ENCODE results near the gene RNF123. TPM values are rescaled to one million over a fixed set of nuclear protein-coding genes. Genes with fewer than 3 reads are reported as not detected.

RNF123 gene
- total RNA-seq, 1 experiment from 2014 or later = 31.2 TPM

Other genes with a start within 250 kb of the RNF123 start
- 80.4 and 87.4 TPM in 2 replicates for gene DAG1, start 219.3 kb upstream of the RNF123 start, total RNA-seq (2014; rRNA removed; shearing (Covaris generic))
- 0.52 and 1.1 TPM in 2 replicates for gene BSN, start 135.1 kb upstream of the RNF123 start, total RNA-seq (2014; rRNA removed; shearing (Covaris generic))
- 236 and 260 TPM in 2 replicates for gene APEH, start 15.2 kb upstream of the RNF123 start, total RNA-seq (2014; rRNA removed; shearing (Covaris generic))
- gene MST1, start 83 bp upstream of the RNF123 start, total RNA-seq (2014; rRNA removed; shearing (Covaris generic)) = 10.8 and 11.0 TPM in 2 replicates
- 5.7 and 5.8 TPM in 2 replicates for gene AMIGO3, start 30.1 kb downstream of the RNF123 start, total RNA-seq (2014; rRNA removed; shearing (Covaris generic))
- gene GMPPB, start 34.4 kb downstream of the RNF123 start, total RNA-seq (2014; rRNA removed; shearing (Covaris generic)) = 24.6 and 43.5 TPM in 2 replicates
- 34.7 and 38.2 TPM in 2 replicates for gene IP6K1, start 97.0 kb downstream of the RNF123 start, total RNA-seq (2014; rRNA removed; shearing (Covaris generic))
- not detected in 2 replicates for gene CDHR4, start 110.3 kb downstream of the RNF123 start, total RNA-seq (2014; rRNA removed; shearing (Covaris generic))
- 2.3 and 6.5 TPM in 2 replicates for gene INKA1, start 113.7 kb downstream of the RNF123 start, total RNA-seq (2014; rRNA removed; shearing (Covaris generic))
- 0.07 and 0.55 TPM in 2 replicates for gene UBA7, start 124.4 kb downstream of the RNF123 start, total RNA-seq (2014; rRNA removed; shearing (Covaris generic))
- gene TRAIP, start 167.0 kb downstream of the RNF123 start, total RNA-seq (2014; rRNA removed; shearing (Covaris generic)) = 16.1 and 24.9 TPM in 2 replicates
- gene CAMKV, start 180.3 kb downstream of the RNF123 start, total RNA-seq (2014; rRNA removed; shearing (Covaris generic)) = 38.6 and 46.8 TPM in 2 replicates
- gene MST1R, start 214.3 kb downstream of the RNF123 start, total RNA-seq (2014; rRNA removed; shearing (Covaris generic)) = 0.76 and 2.0 TPM in 2 replicates
- gene MON1A, start 240.3 kb downstream of the RNF123 start, total RNA-seq (2014; rRNA removed; shearing (Covaris generic)) = 10.2 and 15.9 TPM in 2 replicates

Data from H7 (cell line).